Lower leg skin (tissue), 3 donors: Measurements from ENCODE around the gene BLNK.

Source experiments
- CTCF ChIP-seq, 3 donors: fragments of 450-650 bp; IDR thresholded peaks; one replicate each; pipeline ENCODE4 v1.5.1; 2016; ENCODE audit warnings: antibody characterized with exemption in 3 of 3, mild to moderate bottlenecking in 3 of 3, moderate library complexity in 2 of 3
- POLR2A ChIP-seq, 2 donors: fragments of 450-650 bp; IDR thresholded peaks; one replicate each; pipeline ENCODE4 v1.6.1; 2016 to 2017; ENCODE audit warnings: antibody characterized with exemption in 2 of 2, mild to moderate bottlenecking in 1 of 2, moderate library complexity in 1 of 2

- no peak for TF ChIP-seq CTCF (IDR thresholded peaks at IDR 0.05)
- TF ChIP-seq POLR2A (IDR thresholded peaks at IDR 0.05), result no peak
These were observed 30.2 kb upstream of the BLNK start for GRCh38 chr10:96301616-96302015.
